ENCODE measurements around the gene CPNE4.

CPNE4 gene

GRCh38 chr3:132034486-132035464 lies at the start of gene CPNE4:
Gene CPNE4, minus strand, starts transcription at chr3:132035014.
- peak; percentile 81 for TF ChIP-seq CTCF (IDR thresholded peaks at IDR 0.05; ENCODE audit: low read depth, low read length)
- peak; percentile 70 to 79 for DNase-seq (ENCODE audit: low read depth in 2 of 2)
- peak within 1 kb of the TSS in 1 of 2 donors; percentile 22 for H3K4me3 ChIP-seq (replicated peaks in 1 of 2; ENCODE audit: low read depth in 2 of 2, low read length in 2 of 2)

- no peak overlapping the region for H3K4me3 ChIP-seq (replicated peaks in 1 of 2; ENCODE audit: low read depth in 2 of 2, low read length in 2 of 2)
- peak; percentile 81 to 95 for DNase-seq (ENCODE audit: low read depth in 2 of 2)
- TF ChIP-seq CTCF (IDR thresholded peaks at IDR 0.05; ENCODE audit: low read depth, low read length), result no peak
Measured at GRCh38 chr3:132083583-132084279, 48.9 kb upstream of the CPNE4 start.

GRCh38 chr3:132083159-132083558 lies 48.3 kb upstream of the CPNE4 start:
- no peak for DNase-seq (ENCODE audit: low read depth in 2 of 2)
- H3K4me3 ChIP-seq (replicated peaks in 1 of 2; ENCODE audit: low read depth in 2 of 2, low read length in 2 of 2), result no peak overlapping the region
- no peak for TF ChIP-seq CTCF (IDR thresholded peaks at IDR 0.05; ENCODE audit: low read depth, low read length)

- DNase-seq (ENCODE audit: low read depth in 2 of 2), result peak; percentile 45 to 47
- no peak overlapping the region for H3K4me3 ChIP-seq (replicated peaks in 1 of 2; ENCODE audit: low read depth in 2 of 2, low read length in 2 of 2)
- TF ChIP-seq CTCF (IDR thresholded peaks at IDR 0.05; ENCODE audit: low read depth, low read length), result no peak
Measured at GRCh38 chr3:132079147-132079546, 44.3 kb upstream of the CPNE4 start.

GRCh38 chr3:132073771-132074170 lies 39.0 kb upstream of the CPNE4 start:
- TF ChIP-seq CTCF (IDR thresholded peaks at IDR 0.05; ENCODE audit: low read depth, low read length), result no peak
- no peak overlapping the region for H3K4me3 ChIP-seq (replicated peaks in 1 of 2; ENCODE audit: low read depth in 2 of 2, low read length in 2 of 2)
- DNase-seq (ENCODE audit: low read depth in 2 of 2), result no peak

GRCh38 chr3:132071043-132071442 lies 36.2 kb upstream of the CPNE4 start:
- no peak overlapping the region for H3K4me3 ChIP-seq (replicated peaks in 1 of 2; ENCODE audit: low read depth in 2 of 2, low read length in 2 of 2)
- DNase-seq (ENCODE audit: low read depth in 2 of 2), result peak in 1 of 2 donors; percentile 6
- no peak for TF ChIP-seq CTCF (IDR thresholded peaks at IDR 0.05; ENCODE audit: low read depth, low read length)
